CD4-positive, alpha-beta T cell treated with Interleukin-10 for 1 hour (primary cell): ENCODE data around the gene GCC2.
A peak's percentile ranks its signal among the peaks of the same experiment; 100 is the strongest.
"Not testable (repeated sequence)": the region's sequence is repeated elsewhere in the genome, so short reads cannot be mapped to it uniquely, and the experiment has no call there.

ENCODE experiments used
- DNase-seq: peaks from one replicate; pipeline ENCODE4 v3.0.0-alpha.2; 2020

Gene GCC2

GRCh38 chr2:108448678-108449409 is at the start of gene GCC2:
Gene GCC2, plus strand, starts transcription at chr2:108449206. Its CDS starts 69 bp downstream, at chr2:108449275.
- DNase-seq, result peak; percentile 95

GRCh38 chr2:108399479-108399878 is 49.5 kb upstream of the GCC2 start:
- DNase-seq, result no peak

GRCh38 chr2:108401800-108402199 is 47.2 kb upstream of the GCC2 start:
- DNase-seq, result no peak

GRCh38 chr2:108403494-108403893 is 45.5 kb upstream of the GCC2 start:
- DNase-seq, result no peak

- no peak for DNase-seq
Measured at GRCh38 chr2:108404784-108405397, 44.1 kb upstream of the GCC2 start.

- no peak for DNase-seq
Measured at GRCh38 chr2:108407864-108408729, 40.9 kb upstream of the GCC2 start.

- no peak for DNase-seq
Measured at GRCh38 chr2:108409768-108410167, 39.2 kb upstream of the GCC2 start.

- DNase-seq, result no peak
Measured at GRCh38 chr2:108412995-108413710, 35.9 kb upstream of the GCC2 start.

GRCh38 chr2:108413711-108414095 is 35.3 kb upstream of the GCC2 start:
- DNase-seq, result no peak

- no peak for DNase-seq
Measured at GRCh38 chr2:108414256-108414876, 34.6 kb upstream of the GCC2 start.

GRCh38 chr2:108414945-108415344 is 34.1 kb upstream of the GCC2 start:
- DNase-seq, result no peak

GRCh38 chr2:108417254-108417653 is 31.8 kb upstream of the GCC2 start:
- DNase-seq, result peak; percentile 12

- no peak for DNase-seq
Measured at GRCh38 chr2:108418416-108418815, 30.6 kb upstream of the GCC2 start.

- no peak for DNase-seq
Measured at GRCh38 chr2:108423067-108423466, 25.9 kb upstream of the GCC2 start.

- no peak for DNase-seq
Measured at GRCh38 chr2:108423502-108424251, 25.3 kb upstream of the GCC2 start.

- no peak for DNase-seq
Measured at GRCh38 chr2:108428286-108429009, 20.6 kb upstream of the GCC2 start.

- not testable (repeated sequence) for DNase-seq
Measured at GRCh38 chr2:108435578-108435977, 13.4 kb upstream of the GCC2 start.

- no peak for DNase-seq
Measured at GRCh38 chr2:108436976-108437375, 12.0 kb upstream of the GCC2 start.

GRCh38 chr2:108441712-108442111 is 7.3 kb upstream of the GCC2 start:
- DNase-seq, result no peak

- DNase-seq, result no peak
Measured at GRCh38 chr2:108444941-108445840, 3.8 kb upstream of the GCC2 start.
